ENCODE measurements around the gene PLD1. TPM values are rescaled to one million over a fixed set of nuclear protein-coding genes. Genes with fewer than 3 reads are reported as not detected.
"Not testable (repeated sequence)": the region's sequence is repeated elsewhere in the genome, so short reads cannot be mapped to it uniquely, and the experiment has no call there.

PLD1 gene
- total and polyA plus RNA-seq, 7 donors = 0.73 to 6.7 (median 1.9) TPM

- Histone ChIP-seq H3K27me3 (ENCODE audit: insufficient read depth in 3 of 3, low read length in 2 of 3) (no peaks in the 10 kb centered on the region), H3K9me3 (no peaks in the 10 kb centered on the region), H3K4me1 (no peaks in the 10 kb centered on the region), H3K36me3 (ENCODE audit: insufficient read depth in 1 of 2, low read depth in 1 of 2) (no peaks in the 10 kb centered on the region), H3K27ac (no peak overlapping the region), H3K4me3 (no peak overlapping the region)
- 65 to 75% (median 69%) methylated on average over 2 of the region's 2 CpGs for whole genome bisulfite sequencing, 3 donors
- ATAC-seq (no peak), DNase-seq (no peak)
- intact Hi-C loops (cut with DNase I) = loop anchor here (10.0 kb wide), 2 partner anchors 192 to 832 kb away; no protein-coding TSS in a partner anchor
- TF ChIP-seq CTCF (IDR thresholded peaks at IDR 0.05) = no peak
Observed at GRCh38 chr3:171643033-171643432, 167.2 kb downstream of the PLD1 start.

GRCh38 chr3:171640520-171641412 is 169.5 kb downstream of the PLD1 start:
- intact Hi-C loops (cut with DNase I) = loop anchor here (10.0 kb wide), 2 partner anchors 194 to 834 kb away; no protein-coding TSS in a partner anchor
- H3K27ac ChIP-seq = no peak overlapping the region
- H3K4me1 ChIP-seq = no peaks in the 10 kb centered on the region
- no peak overlapping the region for H3K4me3 ChIP-seq
- no peak for TF ChIP-seq CTCF (IDR thresholded peaks at IDR 0.05)
- DNase-seq (no peak), ATAC-seq (no peak)
- 5 to 18% (median 7%) methylated on average over 2 of the region's 2 CpGs for WGBS, 3 donors
- H3K27me3 ChIP-seq (ENCODE audit: insufficient read depth in 3 of 3, low read length in 2 of 3) = no peaks in the 10 kb centered on the region
- no peaks in the 10 kb centered on the region for H3K9me3 ChIP-seq
- no peaks in the 10 kb centered on the region for H3K36me3 ChIP-seq (ENCODE audit: insufficient read depth in 1 of 2, low read depth in 1 of 2)

GRCh38 chr3:171636666-171637065 is 173.6 kb downstream of the PLD1 start:
- Histone ChIP-seq H3K4me1 (no peaks in the 10 kb centered on the region), H3K9me3 (no peaks in the 10 kb centered on the region), H3K27ac (no peak overlapping the region), H3K4me3 (no peak overlapping the region), H3K36me3 (ENCODE audit: insufficient read depth in 1 of 2, low read depth in 1 of 2) (no peaks in the 10 kb centered on the region), H3K27me3 (ENCODE audit: insufficient read depth in 3 of 3, low read length in 2 of 3) (no peaks in the 10 kb centered on the region)
- no peak for ATAC-seq
- intact Hi-C loops (cut with DNase I) = no loop called here
- TF ChIP-seq CTCF (IDR thresholded peaks at IDR 0.05) = no peak
- 86 to 94% (median 91%) methylated on average over 1 of the region's 1 CpG for WGBS, 3 donors
- no peak for DNase-seq

GRCh38 chr3:171632766-171633165 is 177.5 kb downstream of the PLD1 start:
- intact Hi-C loops (cut with DNase I) = no loop called here
- no peak for ATAC-seq
- H3K4me1 ChIP-seq = no peaks in the 10 kb centered on the region
- TF ChIP-seq CTCF (IDR thresholded peaks at IDR 0.05) = no peak
- WGBS, 3 donors = 82 to 91% (median 85%) methylated on average over 4 of the region's 4 CpGs
- DNase-seq = no peak
- H3K27ac ChIP-seq = no peak overlapping the region
- H3K27me3 ChIP-seq (ENCODE audit: insufficient read depth in 3 of 3, low read length in 2 of 3) = no peaks in the 10 kb centered on the region
- H3K36me3 ChIP-seq (ENCODE audit: insufficient read depth in 1 of 2, low read depth in 1 of 2) = no peaks in the 10 kb centered on the region
- H3K4me3 ChIP-seq = no peak overlapping the region
- no peaks in the 10 kb centered on the region for H3K9me3 ChIP-seq

- H3K4me3 ChIP-seq; H3K36me3 ChIP-seq (ENCODE audit: insufficient read depth in 1 of 2, low read depth in 1 of 2); H3K4me1 ChIP-seq; H3K9me3 ChIP-seq; ATAC-seq; H3K27ac ChIP-seq; H3K27me3 ChIP-seq (ENCODE audit: insufficient read depth in 3 of 3, low read length in 2 of 3); DNase-seq; intact Hi-C loops (cut with DNase I): not testable (repeated sequence)
- WGBS, 3 donors = 74 to 93% (median 93%) methylated on average over 2 of the region's 2 CpGs
Observed at GRCh38 chr3:171626799-171627198, 183.5 kb downstream of the PLD1 start.

Data from psoas muscle (tissue), 8 donors.